Measurements from ENCODE around the gene CRTAP.
"Not testable (repeated sequence)": the region's sequence is repeated elsewhere in the genome, so short reads cannot be mapped to it uniquely, and the experiment has no call there.

CRTAP gene

GRCh38 chr3:33100229-33100628, 13.6 kb upstream of the CRTAP start:
- no peak for DNase-seq

- no peak for DNase-seq
These were observed 10.8 kb upstream of the CRTAP start for GRCh38 chr3:33103034-33103433.

GRCh38 chr3:33103480-33103879, 10.3 kb upstream of the CRTAP start:
- no peak for DNase-seq

GRCh38 chr3:33104803-33105202, 9.0 kb upstream of the CRTAP start:
- no peak for DNase-seq

GRCh38 chr3:33105341-33105948, 8.4 kb upstream of the CRTAP start:
- DNase-seq: no peak

GRCh38 chr3:33106854-33107253, 7.0 kb upstream of the CRTAP start:
- not testable (repeated sequence) for DNase-seq

GRCh38 chr3:33111581-33111980, 2.2 kb upstream of the CRTAP start:
- DNase-seq: no peak

GRCh38 chr3:33114622-33115023, 809 bp downstream of the CRTAP start:
- no peak for DNase-seq

- DNase-seq: peak; percentile 21
These were observed 1.4 kb downstream of the CRTAP start for GRCh38 chr3:33115024-33115768.

- no peak for DNase-seq
These were observed 3.6 kb downstream of the CRTAP start for GRCh38 chr3:33117461-33117860.

- DNase-seq: no peak
These were observed 6.1 kb downstream of the CRTAP start for GRCh38 chr3:33119891-33120290.

GRCh38 chr3:33122991-33123390, 9.2 kb downstream of the CRTAP start:
- no peak for DNase-seq

- no peak for DNase-seq
These were observed 10.8 kb downstream of the CRTAP start for GRCh38 chr3:33124638-33125037.

GRCh38 chr3:33125840-33126239, 12.0 kb downstream of the CRTAP start:
- DNase-seq: no peak

GRCh38 chr3:33128706-33129105, 14.9 kb downstream of the CRTAP start:
- peak; percentile 83 for DNase-seq

GRCh38 chr3:33130144-33130543, 16.3 kb downstream of the CRTAP start:
- no peak for DNase-seq

- DNase-seq: peak; percentile 70
These were observed 17.7 kb downstream of the CRTAP start for GRCh38 chr3:33131331-33132018.

GRCh38 chr3:33132019-33132360, 18.2 kb downstream of the CRTAP start:
- DNase-seq: no peak

- no peak for DNase-seq
These were observed 20.3 kb downstream of the CRTAP start for GRCh38 chr3:33134026-33134625.

- no peak for DNase-seq
These were observed 23.9 kb downstream of the CRTAP start for GRCh38 chr3:33137691-33138090.

- DNase-seq: not testable (repeated sequence)
These were observed 25.3 kb downstream of the CRTAP start for GRCh38 chr3:33139006-33139623.

- no peak for DNase-seq
These were observed 26.2 kb downstream of the CRTAP start for GRCh38 chr3:33139996-33140395.

- DNase-seq: no peak
These were observed 27.2 kb downstream of the CRTAP start for GRCh38 chr3:33141006-33141405.

Data from NCI-H82 (cell line).